Upper lobe of left lung (tissue), 6 donors: Measurements from ENCODE around the gene OAF. TPM values are rescaled to one million over a fixed set of nuclear protein-coding genes. Genes with fewer than 3 reads are reported as not detected.
"Not testable (repeated sequence)": the region's sequence is repeated elsewhere in the genome, so short reads cannot be mapped to it uniquely, and the experiment has no call there.

Experiments used
- ATAC-seq, 2 donors: fragments of 200-7000 bp; cut with Tn5 transposase; one replicate each; pipeline ENCODE4 v1.9.1; 2022; ENCODE audit warnings: mild to moderate bottlenecking in 2 of 2, moderate library complexity in 2 of 2; ENCODE audit not compliant: low FRiP score in 2 of 2
- DNase-seq, 2 donors: peaks; one replicate each; pipeline ENCODE4 v3.0.0-alpha.2; 2019 to 2020
- H3K27ac ChIP-seq, 4 donors: fragments of 200-600 bp; sonication (generic); one replicate each; pipeline ENCODE4 v1.5.1; 2016 to 2019
- H3K27me3 ChIP-seq, 4 donors: fragments of 200-600 bp; sonication (generic); one replicate each; pipeline ENCODE4 v1.5.1; 2017 to 2019
- H3K36me3 ChIP-seq, 4 donors: fragments of 200-600 bp; sonication (generic); one replicate each; pipeline ENCODE4 v1.5.1; 2016 to 2019
- H3K4me1 ChIP-seq, 4 donors: fragments of 200-600 bp; sonication (generic); one replicate each; pipeline ENCODE4 v1.5.1; 2018 to 2019
- H3K4me3 ChIP-seq, 4 donors: fragments of 200-600 bp; sonication (generic); one replicate each; pipeline ENCODE4 v1.5.1; 2017 to 2019; ENCODE audit warnings: mild to moderate bottlenecking in 2 of 4, moderate library complexity in 1 of 4
- H3K9me3 ChIP-seq, 4 donors: fragments of 200-600 bp; sonication (generic); one replicate each; pipeline ENCODE4 v1.5.1; 2018 to 2019
- CTCF ChIP-seq, 6 experiments: fragments of 450-650 bp in 4 of 6; fragments of 200-600 bp in 2 of 6; sonication (generic) in 2 of 6; IDR thresholded peaks; one replicate each; pipeline ENCODE4 v1.5.1; 2016 to 2019; ENCODE audit warnings: antibody characterized with exemption in 6 of 6
- EP300 ChIP-seq, 4 donors: sonication (generic); formaldehyde crosslinking; IDR thresholded peaks; one replicate each; pipeline ENCODE4 v1.5.1; 2017; ENCODE audit warnings: antibody characterized with exemption in 4 of 4, control low read depth in 2 of 4
- POLR2A ChIP-seq, 4 donors: fragments of 450-650 bp; IDR thresholded peaks; one replicate each; pipeline ENCODE4 v1.5.1; 2016 to 2017; ENCODE audit warnings: antibody characterized with exemption in 4 of 4, mild to moderate bottlenecking in 2 of 4
- POLR2AphosphoS5 ChIP-seq, 2 donors: sonication (generic); formaldehyde crosslinking; IDR thresholded peaks; one replicate each; pipeline ENCODE4 v1.5.1; 2017; ENCODE audit warnings: antibody characterized with exemption in 2 of 2
- WGBS, 2 donors: methylation state at CpG; one replicate each; pipeline ENCODE4 v1.1.5; 2017 to 2018; 5-methylcytosine and 5-hydroxymethylcytosine counted together
- total RNA-seq, 6 donors: library from RNA; depleted of rRNA in 4 of 6; stranded (reverse); fragments of >200 nt in 4 of 6; gene quantifications; one replicate each; pipeline versions ENCODE4 v1.1.0 to v1.2.1, GENCODE V29; 2016 to 2021
- donor health status: DM: no; HTN: no; CAD: no; lungs with moderate emphysema.
- donor health status: DM: no; HTN: yes; CAD: no; lungs with severe emphysema.

Gene OAF
- total RNA-seq, 6 donors from 2014 or later = 5.1 to 41.6 (median 8.7) TPM

GRCh38 chr11:120273432-120273831 is 62.6 kb downstream of the OAF start:
- Histone ChIP-seq H3K27ac (no peak overlapping the region), H3K4me3 (no peak overlapping the region), H3K4me1 (no peaks in the 10 kb centered on the region), H3K36me3 (no peaks in the 10 kb centered on the region), H3K27me3 (no peaks in the 10 kb centered on the region), H3K9me3 (no peaks in the 10 kb centered on the region)
- WGBS, 2 donors = 85 to 87% methylated on average over 2 of the region's 2 CpGs
- TF ChIP-seq CTCF (IDR thresholded peaks at IDR 0.05) = no peak
- no peak for ATAC-seq
- no peak for DNase-seq

DNA sequence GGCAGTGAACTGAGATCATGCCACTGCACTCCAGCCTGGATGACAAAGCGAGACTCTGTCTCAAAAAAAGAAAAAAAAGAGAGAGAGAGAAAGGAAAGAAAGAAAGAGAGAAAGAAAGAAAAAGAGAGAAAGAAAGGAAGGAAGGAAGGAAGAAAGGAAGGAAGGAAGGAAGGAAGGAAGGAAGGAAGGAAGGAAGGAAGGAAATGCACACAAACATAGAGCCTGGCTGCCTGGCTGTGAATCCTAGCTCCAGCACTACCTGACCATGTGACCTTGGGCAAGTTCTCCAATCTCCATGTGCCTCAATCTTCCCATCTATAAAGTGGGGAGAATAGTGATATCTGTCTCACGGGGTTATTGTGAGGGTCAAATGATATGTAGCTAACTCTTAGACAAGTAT is 63.1 kb downstream of the OAF start:
- not testable (repeated sequence) for H3K27ac ChIP-seq, ATAC-seq, H3K27me3 ChIP-seq, H3K36me3 ChIP-seq, DNase-seq, H3K4me1 ChIP-seq, H3K9me3 ChIP-seq, H3K4me3 ChIP-seq
- WGBS, 2 donors = 88 to 92% methylated on average over 2 of the region's 2 CpGs

DNA sequence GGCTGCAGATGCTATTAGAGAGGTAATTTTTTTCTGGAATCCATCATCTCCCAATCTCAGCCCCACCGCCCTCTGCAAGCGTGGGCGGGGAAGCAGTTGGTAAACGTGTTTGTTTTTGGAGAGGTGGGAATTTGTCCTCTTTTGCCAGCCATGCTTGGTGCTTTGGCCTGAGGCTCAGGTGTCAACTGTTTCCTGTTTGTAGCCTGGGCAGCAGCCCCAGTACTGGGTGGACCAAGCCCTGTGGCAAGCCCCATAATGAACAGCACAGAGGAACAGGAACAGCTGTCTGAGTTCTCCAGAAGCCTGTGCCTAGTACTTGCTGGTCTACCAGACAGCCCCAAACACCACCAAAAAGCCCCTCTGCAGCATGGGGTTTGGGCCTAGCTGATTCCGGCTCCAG is 68.7 kb downstream of the OAF start:
- H3K27ac ChIP-seq = no peak overlapping the region
- TF ChIP-seq CTCF (IDR thresholded peaks at IDR 0.05) (no peak), POLR2AphosphoS5 (IDR thresholded peaks at IDR 0.05) (no peak), POLR2A (IDR thresholded peaks at IDR 0.05) (no peak), EP300 (IDR thresholded peaks at IDR 0.05) (no peak)
- DNase-seq = no peak

More for the DNA sequence above, 68.7 kb downstream of the OAF start:
- peaks cover 0 to 7% (median 0%) of the 10 kb centered on the region in 4 donors for H3K4me1 ChIP-seq
- H3K36me3 ChIP-seq = no peaks in the 10 kb centered on the region
- WGBS, 2 donors = 74 to 93% methylated on average over 5 of the region's 5 CpGs
- no peak for ATAC-seq
- no peaks in the 10 kb centered on the region for H3K27me3 ChIP-seq
- no peak overlapping the region for H3K4me3 ChIP-seq
- H3K9me3 ChIP-seq = no peaks in the 10 kb centered on the region

Other genes with a start within 250 kb of the OAF start
- gene TRIM29, start 72.9 kb upstream of the OAF start, total RNA-seq = 10 to 100 TPM in 2 of 6 donors, 1 to 10 TPM in 4; 2.3 to 36.7 (median 8.4) TPM
- gene POU2F3, start 29.1 kb downstream of the OAF start, total RNA-seq = 10 to 100 TPM in 1 of 6 donors, 1 to 10 TPM in 5; 1.7 to 21.0 (median 3.5) TPM
- 1 to 10 TPM; 1.2 to 5.4 (median 3.1) TPM for gene TLCD5, start 114.3 kb downstream of the OAF start, total RNA-seq
- gene ARHGEF12, start 125.4 kb downstream of the OAF start, total RNA-seq = 100 to 1,000 TPM in 4 of 6 donors, 10 to 100 TPM in 2; 90.1 to 170 (median 106) TPM